ENCODE measurements around the gene ATG13. TPM values are rescaled to one million over a fixed set of nuclear protein-coding genes. Genes with fewer than 3 reads are reported as not detected.

ATG13 gene
- total and polyA plus RNA-seq, 2 experiments from 2014 or later: 32.9 to 71.1 TPM

GRCh38 chr11:46632502-46632901 is 15.1 kb downstream of the ATG13 start:
- H3K27ac ChIP-seq (ENCODE audit: low read depth): no peak overlapping the region
- H2AFZ ChIP-seq: no peak overlapping the region
- DNase-seq (ENCODE audit: low spot score) (no peak), ATAC-seq (no peak)
- no peaks in the 10 kb centered on the region; the same call in 1 of the 2 replicates for H4K20me1 ChIP-seq (replicated peaks; ENCODE audit: insufficient read depth)
- Mint-ChIP-seq H3K27ac (no peak overlapping the region), H3K4me3 (no peak overlapping the region), H3K4me1 (no peaks in the 10 kb centered on the region), H3K27me3 (ENCODE audit: insufficient read depth, low read depth, poor library complexity) (peaks cover 2% of the 10 kb centered on the region), H3K36me3 (ENCODE audit: low read depth) (0 out of 3 replicates have a peak, but pooled peaks cover 8% of the 10 kb centered on the region), H3K9me3 (no peaks in the 10 kb centered on the region)
- TF ChIP-seq EZH2 (IDR thresholded peaks at IDR 0.05; ENCODE audit: low read depth, unreplicated experiment): no peak
- TF ChIP-seq EZH2phosphoT487 (IDR thresholded peaks at IDR 0.05; ENCODE audit: unreplicated experiment): no peak
- TF ChIP-seq CTCF (conservative IDR thresholded peaks at IDR 0.05; ENCODE audit: low read depth in 2 of 2): no peak
- no peak for TF ChIP-seq ZNF114 (CRISPR knock-in tag; IDR thresholded peaks at IDR 0.05)
- no peak for TF ChIP-seq STAT1 (IDR thresholded peaks at IDR 0.05; ENCODE audit: unreplicated experiment)
- TF ChIP-seq REST (IDR thresholded peaks at IDR 0.05; ENCODE audit: unreplicated experiment): no peak
- TF ChIP-seq ZNF462 (CRISPR knock-in tag; IDR thresholded peaks at IDR 0.05): no peak
- TF ChIP-seq POLR2AphosphoS5 (IDR thresholded peaks at IDR 0.05; ENCODE audit: low read depth): no peak
- no peak for TF ChIP-seq CREB1 (CRISPR knock-in tag; IDR thresholded peaks at IDR 0.05; ENCODE audit: low read depth)
- no peak for TF ChIP-seq NANOG (IDR thresholded peaks at IDR 0.05; ENCODE audit: borderline replicate concordance)
- no peak for TF ChIP-seq JUNB (IDR thresholded peaks at IDR 0.05; ENCODE audit: unreplicated experiment)
- no peak for TF ChIP-seq ETS1 (IDR thresholded peaks at IDR 0.05)
- TF ChIP-seq ZNF331 (CRISPR knock-in tag; IDR thresholded peaks at IDR 0.05; ENCODE audit: low read depth): no peak
- H3K27me3 ChIP-seq (ENCODE audit: insufficient read depth): no peaks in the 10 kb centered on the region
- H3F3A ChIP-seq (replicated peaks; ENCODE audit: low read depth): no peaks in the 10 kb centered on the region
- H3K4me2 ChIP-seq: no peak overlapping the region
- no peaks in the 10 kb centered on the region for H3K9me2 ChIP-seq (ENCODE audit: insufficient read depth)
- H3K36me3 ChIP-seq (ENCODE audit: insufficient read depth): no peaks in the 10 kb centered on the region; the same call in 1 of the 2 replicates
- H3K4me1 ChIP-seq (ENCODE audit: insufficient read depth): no peaks in the 10 kb centered on the region
- no peak overlapping the region for H3K4me3 ChIP-seq
- H3K79me2 ChIP-seq (replicated peaks; ENCODE audit: insufficient read depth): 0 out of 2 replicates have a peak, but pooled peaks cover 4% of the 10 kb centered on the region
